ENCODE measurements around the gene MECP2.

- no peak for TF ChIP-seq CTCF (conservative IDR thresholded peaks at IDR 0.05; ENCODE audit: low read length)
- TF ChIP-seq EZH2phosphoT487 (IDR thresholded peaks at IDR 0.05; ENCODE audit: borderline replicate concordance) = no peak
These were observed at the start of gene MECP2 for GRCh38 chrX:154097589-154098541.
